HL-60 (cell line): ENCODE results near the gene CHMP1A.

ENCODE experiments used
- CTCF ChIP-seq: IDR thresholded peaks from one replicate; pipeline ENCODE4 v1.5.1; 2011; ENCODE audit warnings: low read length, control low read depth, inconsistent platforms; ENCODE audit not compliant: insufficient read depth
- POLR2AphosphoS5 ChIP-seq: IDR thresholded peaks from 2 replicates; pipeline ENCODE4 v1.6.1; 2012; ENCODE audit warnings: low read depth
- REST ChIP-seq: IDR thresholded peaks from 2 replicates; pipeline ENCODE4 v1.6.1; 2012; ENCODE audit warnings: low read depth; ENCODE audit not compliant: insufficient replicate concordance

- TF ChIP-seq CTCF (no peak), POLR2AphosphoS5 (no peak), REST (no peak)
These were observed 62.0 kb downstream of the CHMP1A start for GRCh38 chr16:89595330-89596060.
